NCI-H1694 (cell line): Measurements from ENCODE around the gene CAV3.

Experiments
- DNase-seq: peaks from one replicate; lab custom pipeline; 2025; lab: John Stamatoyannopoulos, UW

Gene CAV3

DNA sequence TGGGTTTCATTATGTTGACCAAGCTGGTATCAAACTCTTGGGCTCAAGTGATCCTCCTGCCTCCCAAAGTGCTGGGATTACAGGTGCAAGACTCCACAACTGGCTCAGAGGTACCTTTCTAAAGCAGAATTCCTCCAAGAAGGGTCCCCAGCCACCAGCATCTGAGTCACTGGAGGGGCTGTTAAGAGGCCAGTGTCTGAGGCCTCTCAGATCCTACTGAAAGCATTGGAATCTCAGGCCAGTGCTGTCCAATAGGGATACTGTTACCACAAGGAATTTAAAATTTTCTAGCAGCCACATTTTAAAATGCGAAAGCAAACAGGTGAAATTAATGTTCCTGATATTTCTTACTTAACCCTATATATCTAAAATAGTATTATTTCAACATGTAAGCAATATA lies 1.3 kb downstream of the CAV3 start:
- no peak for DNase-seq

DNA sequence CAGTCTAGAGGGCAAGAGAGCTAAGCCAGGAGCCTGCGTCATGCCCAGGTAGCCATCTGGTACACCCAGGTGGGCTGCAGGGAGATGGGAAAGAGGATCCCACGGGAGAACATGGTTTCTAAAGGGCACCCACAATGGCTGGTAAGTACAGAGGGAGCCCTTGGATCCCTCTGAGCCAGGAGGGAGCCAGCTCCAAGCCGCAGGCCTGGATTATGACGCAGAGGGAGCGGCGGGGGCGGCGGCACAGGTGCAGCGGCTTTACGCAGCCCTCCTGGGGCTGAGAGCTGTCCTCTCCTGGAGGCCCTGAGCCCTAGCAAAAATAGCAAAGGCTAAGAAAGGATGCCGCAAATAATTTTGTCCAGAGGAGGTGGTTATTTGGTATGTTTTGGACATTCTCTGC lies 2.8 kb downstream of the CAV3 start:
- no peak for DNase-seq

GRCh38 chr3:8737301-8737700 lies 3.7 kb downstream of the CAV3 start:
- DNase-seq, result no peak

DNA sequence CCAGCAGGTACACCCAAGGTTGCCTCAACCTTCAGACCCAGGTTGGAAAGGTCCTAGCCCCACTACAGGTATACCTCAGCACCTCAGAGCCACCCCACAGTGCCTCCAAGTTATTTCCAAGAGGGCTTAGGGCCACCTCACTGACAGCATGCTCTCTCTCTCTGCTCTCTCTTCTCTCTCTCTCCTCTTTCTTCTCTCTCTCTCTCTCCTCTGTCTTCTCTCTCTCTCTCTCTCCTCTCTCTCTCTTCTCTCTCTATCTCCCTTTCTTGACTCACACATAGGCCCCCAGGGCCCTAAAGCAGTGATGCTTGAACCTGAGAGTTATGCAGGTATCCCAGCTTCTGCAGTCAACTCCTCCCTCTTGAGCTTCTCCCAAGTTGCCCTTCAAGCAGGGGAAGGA lies 4.2 kb downstream of the CAV3 start:
- no peak for DNase-seq

DNA sequence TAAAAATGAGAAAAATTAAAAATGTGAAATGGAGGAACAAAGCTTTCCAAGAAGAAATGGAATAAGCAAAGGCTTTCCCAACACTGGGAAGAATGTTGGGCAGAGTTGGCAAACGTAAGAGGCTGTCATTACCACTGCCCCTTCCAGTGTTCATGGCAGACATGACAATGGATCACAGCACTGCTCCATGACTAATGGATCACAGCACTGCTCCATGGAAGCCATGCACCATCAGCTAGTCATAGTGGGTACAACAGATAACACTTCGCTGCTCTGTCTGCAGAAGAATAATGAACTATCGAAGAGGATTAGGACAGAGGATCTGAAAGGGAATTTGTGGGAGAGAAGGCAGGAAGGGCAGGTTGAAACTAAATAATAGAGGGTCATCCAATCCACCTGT lies 5.0 kb downstream of the CAV3 start:
- DNase-seq, result no peak

DNA sequence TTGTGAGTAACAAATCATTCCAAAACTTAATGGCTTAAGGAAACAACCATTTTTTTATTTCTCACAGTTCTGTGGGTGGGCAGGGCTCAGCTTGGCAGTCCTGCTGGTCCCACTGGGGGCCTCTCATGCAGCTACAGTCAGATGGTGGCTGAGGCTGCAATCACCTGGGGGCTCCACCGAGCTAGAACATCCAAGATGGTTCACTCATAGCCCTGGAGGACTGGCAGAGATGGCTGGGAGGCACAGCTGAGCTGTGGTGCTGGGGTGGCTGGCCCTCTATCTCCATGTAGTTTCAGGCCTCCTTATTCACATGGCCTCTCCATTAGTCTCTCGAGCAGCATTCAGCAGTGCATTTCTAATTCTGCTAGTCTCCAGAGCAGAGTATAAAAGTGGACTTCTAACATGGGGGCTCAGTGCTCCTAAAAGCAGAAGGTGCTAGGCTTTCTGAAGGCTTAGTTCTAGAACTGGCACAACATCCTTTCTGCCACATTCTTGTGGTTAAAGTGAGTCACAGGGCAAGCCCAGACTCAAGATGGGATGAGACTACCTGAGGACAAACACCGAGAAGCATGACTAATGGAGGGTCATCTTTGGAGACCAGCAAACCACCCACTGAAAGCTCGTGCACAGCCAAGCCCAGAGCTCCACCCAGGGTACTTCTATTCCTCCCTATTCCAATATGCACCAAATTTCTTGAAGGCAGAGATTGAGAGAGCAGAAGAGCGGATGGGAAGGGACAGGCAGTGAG lies 6.3 kb downstream of the CAV3 start:
- no peak for DNase-seq

GRCh38 chr3:8741581-8742261 lies 8.1 kb downstream of the CAV3 start:
- DNase-seq, result no peak

DNA sequence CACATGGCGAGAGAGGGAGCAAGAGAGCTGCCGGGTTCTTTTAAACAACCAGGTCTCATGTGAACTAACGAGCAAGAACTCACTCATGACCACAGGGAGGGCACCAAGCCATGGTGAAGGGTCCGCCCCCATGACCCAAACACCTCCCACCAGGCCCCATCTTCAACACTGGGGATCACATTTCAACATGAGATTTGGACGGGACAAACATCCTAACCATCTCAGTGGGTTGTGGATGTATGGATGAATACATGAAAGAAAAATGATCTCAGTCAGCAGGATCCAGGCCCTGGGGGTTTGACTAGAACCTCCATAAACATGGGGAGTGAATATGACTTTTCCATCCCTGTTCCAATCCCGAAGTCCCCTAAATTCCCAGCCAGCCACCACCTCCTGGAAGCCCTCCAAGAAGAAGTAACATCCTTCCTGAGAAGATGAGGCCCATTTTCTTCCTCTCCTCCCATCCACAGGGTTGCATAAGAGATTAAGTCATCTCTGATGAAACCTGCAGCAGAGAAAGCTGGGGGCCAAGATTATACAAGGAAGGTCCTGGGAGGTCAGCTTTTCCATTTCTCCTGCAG lies 9.5 kb downstream of the CAV3 start:
- DNase-seq, result no peak

DNA sequence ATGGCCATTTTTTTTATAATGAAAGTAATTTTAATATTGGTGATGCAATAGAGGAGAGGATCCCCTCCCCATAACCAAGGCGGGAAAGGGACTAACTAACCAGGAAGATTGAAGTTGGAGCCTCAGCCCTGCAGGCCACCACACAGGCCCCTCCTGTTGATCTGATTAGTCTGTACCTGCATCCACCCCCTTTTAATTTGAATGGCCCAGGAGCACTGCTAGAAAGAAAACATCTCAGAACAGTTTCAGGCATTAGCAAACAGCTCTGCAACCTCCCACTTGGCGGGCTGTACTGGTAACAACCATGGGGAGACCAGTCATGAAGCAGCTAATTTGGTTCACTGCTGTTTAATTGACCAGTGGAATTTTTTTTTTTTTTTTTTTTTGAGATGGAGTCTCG lies 10.3 kb downstream of the CAV3 start:
- DNase-seq, result no peak

DNA sequence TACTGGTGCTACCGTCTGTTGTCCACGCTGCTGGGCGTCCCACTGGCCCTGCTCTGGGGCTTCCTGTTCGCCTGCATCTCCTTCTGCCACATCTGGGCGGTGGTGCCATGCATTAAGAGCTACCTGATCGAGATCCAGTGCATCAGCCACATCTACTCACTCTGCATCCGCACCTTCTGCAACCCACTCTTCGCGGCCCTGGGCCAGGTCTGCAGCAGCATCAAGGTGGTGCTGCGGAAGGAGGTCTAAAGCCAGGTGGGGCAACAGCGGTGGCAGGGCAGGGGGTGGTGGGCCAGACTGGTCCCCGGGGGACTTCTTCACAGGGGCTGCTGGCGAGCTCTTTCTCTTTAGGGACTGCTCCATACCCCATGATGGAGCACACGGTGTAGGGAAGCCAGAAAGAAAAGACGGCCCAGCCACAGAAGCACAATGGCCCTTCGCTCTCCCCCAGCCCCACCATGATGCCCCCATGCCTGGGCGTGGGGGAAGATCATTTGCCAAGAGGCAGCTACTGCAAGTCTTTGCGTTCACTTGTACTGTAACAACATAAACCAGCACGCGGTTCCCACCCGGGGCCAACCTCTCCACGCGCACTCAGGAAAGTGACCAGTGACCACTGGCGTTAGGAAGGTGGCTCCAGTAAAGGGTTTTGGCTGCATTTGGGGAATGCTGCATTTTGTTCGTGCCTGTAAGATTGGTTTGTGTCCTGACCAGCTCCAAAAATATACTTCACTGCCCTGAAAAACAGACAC lies 12.2 kb downstream of the CAV3 start:
- DNase-seq, result no peak

- no peak for DNase-seq
Observed at GRCh38 chr3:8746780-8747345, 13.3 kb downstream of the CAV3 start.

GRCh38 chr3:8749316-8749715 lies 15.7 kb downstream of the CAV3 start:
- no peak for DNase-seq

- DNase-seq, result no peak
Observed at GRCh38 chr3:8752832-8753231, 19.2 kb downstream of the CAV3 start.

DNA sequence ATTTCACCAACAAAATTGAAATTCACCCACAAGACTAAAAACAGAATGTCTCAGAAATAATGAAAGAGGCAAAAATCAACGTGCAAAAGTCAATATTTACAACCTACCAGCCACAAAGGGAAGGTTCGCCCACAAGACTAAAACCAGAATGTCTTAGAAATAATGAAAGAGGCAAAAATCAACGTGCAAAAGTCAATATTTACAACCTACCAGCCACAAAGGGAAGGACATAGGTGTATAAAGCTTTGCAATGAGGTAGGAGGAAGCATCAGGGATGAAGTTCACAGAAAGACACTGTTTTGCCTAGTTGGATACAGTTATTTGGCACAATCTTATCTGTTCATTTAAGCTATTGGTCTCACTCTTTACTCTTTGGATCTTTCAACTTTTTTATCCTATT lies 21.5 kb downstream of the CAV3 start:
- DNase-seq, result no peak

- no peak for DNase-seq
Observed at GRCh38 chr3:8755564-8756237, 22.1 kb downstream of the CAV3 start.

DNA sequence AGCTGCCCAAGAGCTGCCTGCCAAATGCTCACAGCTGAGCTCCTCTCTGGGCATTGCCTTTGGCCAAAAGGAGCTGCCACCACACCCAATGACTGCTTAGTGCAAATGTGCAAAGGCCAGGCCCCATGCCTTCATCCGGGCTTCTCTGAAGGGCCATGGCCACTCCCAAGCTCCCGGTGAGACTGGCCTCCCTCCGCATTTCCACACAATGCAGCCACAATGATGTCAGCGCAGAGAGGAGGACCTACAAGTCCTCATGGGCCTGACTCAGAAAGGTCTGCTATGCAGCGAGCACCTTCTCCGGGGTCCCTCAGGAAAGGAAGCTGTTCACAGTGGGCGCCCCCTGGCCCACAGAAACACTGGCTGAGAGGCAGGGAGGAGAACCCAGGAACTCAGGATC lies 23.1 kb downstream of the CAV3 start:
- DNase-seq, result no peak

DNA sequence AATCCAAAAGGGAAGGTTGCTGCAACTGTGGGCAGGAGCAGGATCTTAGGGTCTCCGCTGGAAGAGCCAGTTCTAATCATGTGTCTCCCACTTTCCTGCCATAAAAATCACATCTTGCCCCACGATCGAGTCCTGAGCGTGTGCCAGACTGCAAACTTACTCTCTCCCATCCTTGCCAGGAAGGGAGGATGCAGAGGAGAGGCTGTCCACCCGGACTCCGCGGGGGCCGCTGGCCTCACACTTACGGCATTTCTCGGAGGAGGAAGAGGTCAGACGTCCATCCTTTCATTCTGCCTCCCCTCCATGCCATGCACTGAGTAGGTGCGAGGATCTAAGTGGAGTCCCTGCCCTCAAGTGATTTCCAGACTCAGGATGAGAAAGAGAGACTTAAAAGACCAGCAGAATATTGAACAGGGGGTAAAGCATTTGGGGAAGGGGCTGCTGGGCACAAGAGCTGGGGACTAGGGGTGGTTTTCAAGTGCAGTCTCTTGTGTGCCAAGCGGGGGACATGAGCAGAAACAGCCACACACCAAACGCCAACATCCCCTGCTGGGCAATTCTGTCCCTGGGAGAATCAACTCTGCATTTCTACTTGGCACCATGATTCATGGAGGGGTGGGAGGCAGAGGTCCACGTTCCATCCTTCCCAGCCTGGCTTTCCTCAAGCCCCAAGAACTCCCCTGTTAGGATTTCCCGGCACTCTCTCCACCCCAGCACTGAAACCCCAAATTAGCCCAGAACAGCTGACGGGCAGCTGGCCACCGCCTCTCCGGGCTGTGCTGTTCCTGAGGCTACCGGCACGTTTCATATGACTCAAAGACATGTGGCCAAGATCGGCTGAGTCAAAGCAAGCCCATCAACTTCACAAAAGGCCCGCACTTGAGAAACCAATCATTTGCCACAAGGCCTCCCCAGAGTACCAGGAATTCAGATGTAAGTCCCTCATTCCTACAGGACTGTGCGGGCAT lies 24.2 kb downstream of the CAV3 start:
- no peak for DNase-seq

DNA sequence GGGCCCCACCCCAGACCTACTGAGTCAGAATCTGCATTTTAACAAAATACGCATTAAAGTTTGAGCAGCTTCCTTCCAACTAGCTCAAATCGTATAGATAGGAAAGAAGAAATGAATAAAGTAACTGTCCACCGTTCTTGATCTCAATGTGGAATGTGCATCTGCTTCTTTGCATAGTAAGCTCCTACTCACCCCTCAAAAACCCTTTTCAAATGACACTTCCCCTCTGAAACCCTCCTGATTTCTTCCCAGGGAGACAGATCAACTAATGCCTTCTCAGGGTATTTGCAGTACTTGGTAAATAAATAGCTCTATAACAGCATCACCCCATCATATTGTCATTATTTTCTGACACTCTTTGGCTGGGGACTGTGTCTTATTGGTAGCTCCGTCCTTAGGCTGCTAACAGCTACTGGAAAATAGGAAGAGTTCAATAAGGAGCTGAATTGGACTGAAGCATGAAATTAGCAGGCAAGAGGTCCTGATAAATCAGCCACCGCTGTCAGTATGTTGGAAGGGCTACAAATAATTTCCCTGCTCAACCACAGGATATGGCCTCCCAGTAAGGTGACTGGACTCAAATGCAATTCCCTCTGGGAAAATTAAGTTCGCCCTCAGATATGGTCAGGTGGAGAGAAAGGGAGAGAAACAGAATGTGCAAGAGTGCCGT lies 25.6 kb downstream of the CAV3 start:
- no peak for DNase-seq

DNA sequence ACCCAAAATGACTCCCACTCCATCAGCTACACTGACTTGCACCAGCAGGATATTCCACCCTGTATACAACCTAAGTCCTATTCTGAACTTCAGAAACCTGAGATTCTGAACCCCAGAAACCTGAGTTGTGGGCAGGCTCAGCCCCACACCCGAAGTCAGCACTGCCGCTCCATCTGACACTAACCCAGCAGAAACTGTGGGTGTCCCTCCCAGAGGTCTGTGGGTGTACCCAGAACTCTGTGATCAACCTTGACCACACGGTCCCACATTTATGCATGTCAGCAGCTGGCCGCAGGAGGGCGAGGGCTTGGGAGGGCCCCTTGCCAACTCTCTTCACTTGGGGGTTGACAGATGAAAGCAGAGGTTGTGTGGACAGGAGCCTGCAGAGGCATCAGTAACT lies 26.5 kb downstream of the CAV3 start:
- DNase-seq, result no peak

DNA sequence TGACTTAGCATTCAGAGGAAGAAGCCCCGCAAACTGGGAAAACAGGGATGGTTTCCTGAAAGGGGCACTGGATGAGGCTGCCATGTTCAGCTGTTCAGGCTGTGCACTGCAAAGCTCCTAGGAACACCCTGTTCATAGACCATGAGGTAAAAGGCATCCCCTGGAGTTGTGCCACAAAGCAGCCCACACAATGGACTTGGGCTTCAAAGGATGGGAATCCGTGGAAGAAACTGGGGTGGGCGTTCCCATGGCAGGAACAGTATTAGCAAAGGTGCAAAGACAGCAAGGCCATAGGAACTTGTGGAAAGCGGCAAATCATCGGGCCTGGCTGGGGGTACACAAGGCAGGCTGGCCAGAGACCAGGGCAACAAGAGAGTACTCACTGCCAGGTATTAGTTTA lies 26.9 kb downstream of the CAV3 start:
- DNase-seq, result no peak
